HCT116 (cell line): ENCODE results near the gene PKDCC. TPM values are rescaled to one million over a fixed set of nuclear protein-coding genes. Genes with fewer than 3 reads are reported as not detected.

Experiments
- ATAC-seq: fragments of 200-7000 bp; cut with Tn5 transposase; 2 replicates; pipeline ENCODE4 v1.9.1; 2020; ENCODE audit warnings: mild to moderate bottlenecking, moderate library complexity
- BruUV-seq: library from RNA; stranded (reverse); fragments of 400-500 nt; replicated peaks from 2 replicates; lab custom pipeline; 2021; lab: Mats Ljungman, UMichigan
- CTCF ChIA-PET: fragments of 300-600 bp; sonication (Branson Sonifier 250); formaldehyde crosslinking; loops from one replicate; lab custom pipeline; 2021; ENCODE audit warnings: antibody characterized with exemption; lab: Charles Lee
- POLR2A ChIA-PET: fragments of 300-600, 350-600 bp; sonication (Branson Sonifier 250); formaldehyde crosslinking; loops from one replicate; lab custom pipeline; 2021; ENCODE audit warnings: antibody characterized with exemption; lab: Charles Lee
- RAD21 ChIA-PET, 2 experiments: fragments of 300-600 bp; sonication (Branson Sonifier 250); formaldehyde crosslinking; loops; one replicate each; lab custom pipeline; 2023; ENCODE audit warnings: low total read pairs in 2 of 2; ENCODE audit not compliant: uncharacterized antibody in 2 of 2, unreplicated experiment in 2 of 2, low non-redundant PET in 1 of 2; lab: Charles Lee
- DNase-seq: peaks from one replicate; pipeline ENCODE4 v3.0.0-alpha.2; 2010; ENCODE audit warnings: low read depth, low spot score
- H2AFZ ChIP-seq: fragments of 200-600 bp; shearing (Covaris generic), sonication (generic); 2 replicates; pipeline ENCODE4 v1.6.1; 2017; ENCODE audit warnings: low read depth, mixed run types, mixed read lengths, antibody characterized with exemption, low read length; ENCODE audit not compliant: poor library complexity, severe bottlenecking
- H3K27ac ChIP-seq: 2 replicates; pipeline ENCODE4 v1.5.1; 2012; ENCODE audit warnings: low read depth, low read length
- H3K27me3 ChIP-seq: fragments of 200-600 bp; sonication (generic); 2 replicates; pipeline ENCODE4 v1.6.1; 2016; ENCODE audit warnings: mixed run types, low read length, mixed read lengths; ENCODE audit not compliant: insufficient read depth
- H3K36me3 ChIP-seq, 2 experiments: fragments of 200-500 bp in 1 of 2; fragments of 200-600 bp in 1 of 2; sonication (Bioruptor generic) in 1 of 2; sonication (generic) in 1 of 2; 2 replicates each; pipeline versions ENCODE4 v1.5.1 to v1.6.1; 2014 to 2016; ENCODE audit warnings: low read length in 2 of 2, inconsistent platforms in 1 of 2, mixed read lengths in 1 of 2, mixed run types in 1 of 2; ENCODE audit not compliant: insufficient read depth in 2 of 2, control insufficient read depth in 1 of 2
- H3K4me1 ChIP-seq, 2 experiments: fragments of 200-600 bp in 1 of 2; sonication (generic) in 1 of 2; 2 replicates each; pipeline versions ENCODE4 v1.5.1 to v1.6.1; 2012 to 2017; ENCODE audit warnings: low read length in 2 of 2, inconsistent platforms in 1 of 2, mild to moderate bottlenecking in 1 of 2, mixed read lengths in 1 of 2, mixed run types in 1 of 2, moderate library complexity in 1 of 2; ENCODE audit not compliant: insufficient read depth in 2 of 2, control insufficient read depth in 1 of 2
- H3K4me2 ChIP-seq: fragments of 200-600 bp; sonication (generic); 2 replicates; pipeline ENCODE4 v1.6.1; 2017; ENCODE audit warnings: mixed run types, low read length, mixed read lengths
- H3K4me3 ChIP-seq, 2 experiments: fragments of 200-600 bp in 1 of 2; sonication (generic) in 1 of 2; replicated peaks in 1 of 2; 2 replicates each; pipeline ENCODE4 v1.5.1; 2011 to 2016; ENCODE audit warnings: low read length in 2 of 2, control low read depth in 1 of 2, low read depth in 1 of 2, mild to moderate bottlenecking in 1 of 2, mixed read lengths in 1 of 2, mixed run types in 1 of 2
- H3K79me2 ChIP-seq: fragments of 200-600 bp; sonication (generic); 2 replicates; pipeline ENCODE4 v1.6.1; 2017; ENCODE audit warnings: mild to moderate bottlenecking, mixed run types, low read length, moderate library complexity, mixed read lengths; ENCODE audit not compliant: insufficient read depth
- H3K9ac ChIP-seq: fragments of 200-600 bp; sonication (generic); 2 replicates; pipeline ENCODE4 v1.6.1; 2016; ENCODE audit warnings: low read length, mixed read lengths
- H3K9me2 ChIP-seq: fragments of 200-600 bp; sonication (generic), shearing (Covaris generic); 2 replicates; pipeline ENCODE4 v1.6.1; 2017; ENCODE audit warnings: mixed run types, mild to moderate bottlenecking, moderate library complexity; ENCODE audit not compliant: insufficient read depth
- H3K9me3 ChIP-seq, 2 experiments: fragments of 200-500 bp in 1 of 2; fragments of 200-600 bp in 1 of 2; sonication (Bioruptor generic) in 1 of 2; sonication (generic) in 1 of 2; 2 replicates each; pipeline ENCODE4 v1.6.1; 2014 to 2017; ENCODE audit warnings: low read length in 2 of 2, mixed read lengths in 2 of 2, inconsistent platforms in 1 of 2, low read depth in 1 of 2, mild to moderate bottlenecking in 1 of 2, mixed run types in 1 of 2, moderate library complexity in 1 of 2; ENCODE audit not compliant: control insufficient read depth in 1 of 2, insufficient read depth in 1 of 2
- H4K20me1 ChIP-seq: fragments of 200-600 bp; sonication (generic), shearing (Covaris generic); 2 replicates; pipeline ENCODE4 v1.6.1; 2017; ENCODE audit warnings: mixed run types, mild to moderate bottlenecking, moderate library complexity; ENCODE audit not compliant: insufficient read depth
- CBX3 ChIP-seq: IDR thresholded peaks from 2 replicates; pipeline ENCODE4 v1.6.1; 2012; ENCODE audit warnings: low read depth
- CEBPB ChIP-seq: IDR thresholded peaks from 2 replicates; pipeline ENCODE4 v1.6.1; 2012; ENCODE audit warnings: low read depth
- EGR1 ChIP-seq: IDR thresholded peaks from 2 replicates; pipeline ENCODE4 v1.6.1; 2012; ENCODE audit warnings: low read depth
- ELF1 ChIP-seq: IDR thresholded peaks from 2 replicates; pipeline ENCODE4 v1.6.1; 2012; ENCODE audit warnings: low read depth, borderline replicate concordance
- EZH2 ChIP-seq: fragments of 200-600 bp; sonication (generic); IDR thresholded peaks from 2 replicates; pipeline ENCODE4 v1.6.1; 2017; ENCODE audit warnings: antibody characterized with exemption, mixed run types
- EZH2phosphoT487 ChIP-seq: fragments of 200-600 bp; IDR thresholded peaks from 2 replicates; pipeline ENCODE4 v1.6.1; 2018; ENCODE audit warnings: antibody characterized with exemption, borderline replicate concordance
- FOSL1 ChIP-seq: IDR thresholded peaks from 2 replicates; pipeline ENCODE4 v1.6.1; 2012; ENCODE audit warnings: low read depth
- JUND ChIP-seq: IDR thresholded peaks from 2 replicates; pipeline ENCODE4 v1.6.1; 2012
- MAX ChIP-seq: IDR thresholded peaks from 2 replicates; pipeline ENCODE4 v1.6.1; 2012
- POLR2A ChIP-seq: IDR thresholded peaks from 2 replicates; pipeline ENCODE4 v1.7.0; 2011; ENCODE audit warnings: borderline replicate concordance; ENCODE audit not compliant: insufficient read depth, insufficient read length; ENCODE audit errors: extremely low read depth
- POLR2AphosphoS5 ChIP-seq: IDR thresholded peaks from 2 replicates; pipeline ENCODE4 v1.6.1; 2011; ENCODE audit warnings: mild to moderate bottlenecking, low read depth, low read length, moderate library complexity
- REST ChIP-seq: IDR thresholded peaks from 2 replicates; pipeline ENCODE4 v1.6.1; 2012; ENCODE audit warnings: low read depth
- SP1 ChIP-seq: IDR thresholded peaks from 2 replicates; pipeline ENCODE4 v1.6.1; 2012; ENCODE audit warnings: low read depth
- TCF7L2 ChIP-seq: IDR thresholded peaks from 2 replicates; pipeline ENCODE4 v1.7.0; 2011; ENCODE audit warnings: borderline replicate concordance, inconsistent platforms; ENCODE audit not compliant: insufficient read depth, insufficient read length; ENCODE audit errors: extremely low read depth
- YY1 ChIP-seq: IDR thresholded peaks from 2 replicates; pipeline ENCODE4 v1.6.1; 2011; ENCODE audit warnings: low read length, low read depth, moderate library complexity, mild to moderate bottlenecking; ENCODE audit not compliant: insufficient replicate concordance; ENCODE audit errors: extremely low read depth
- ZNF274 ChIP-seq: fragments of 200-500 bp; sonication (Bioruptor generic); IDR thresholded peaks from 2 replicates; pipeline ENCODE4 v1.6.1; 2014; ENCODE audit warnings: mild to moderate bottlenecking, low read depth, low read length, inconsistent platforms
- intact Hi-C: fragments of 100-400 bp; cut with micrococcal nuclease; formaldehyde crosslinking; loops from 2 replicates; pipeline ENCODE4 v1.10.0; 2022
- total RNA-seq: library from RNA; stranded (reverse); gene quantifications from one replicate; pipeline ENCODE4 v1.2.1, GENCODE V29; 2021; ENCODE audit not compliant: unreplicated experiment
- TF ChIP-seq, protein P1 (sequence below): IDR thresholded peaks from 2 replicates; pipeline ENCODE4 v1.6.1; 2011; ENCODE audit warnings: mild to moderate bottlenecking, low read length, moderate library complexity; ENCODE audit not compliant: insufficient replicate concordance; ENCODE audit errors: extremely low read depth
- TF ChIP-seq, protein P2 (sequence below): IDR thresholded peaks from 2 replicates; pipeline ENCODE4 v1.6.1; 2012

PKDCC gene
- total RNA-seq, 1 experiment from 2014 or later = 0.84 TPM

DNA sequence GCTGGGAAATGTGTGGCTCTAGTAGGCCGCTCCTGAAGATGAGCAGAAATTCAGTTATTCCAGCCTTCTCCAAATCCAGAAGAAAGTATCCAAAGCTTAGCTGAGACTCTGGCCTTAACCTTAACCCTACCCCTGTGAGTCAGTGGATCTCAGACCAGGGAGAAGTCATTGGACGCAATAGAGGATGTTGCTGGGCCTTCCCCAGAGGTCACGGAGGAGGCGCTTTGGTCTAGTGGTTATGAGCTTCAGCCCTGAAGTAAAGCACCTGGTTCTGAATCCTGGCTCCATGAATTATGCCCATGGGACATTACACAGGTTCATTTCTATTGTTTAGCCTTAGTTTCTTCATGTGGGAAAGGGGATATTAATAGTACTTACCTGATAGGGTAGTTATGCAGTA lies 24.0 kb downstream of the PKDCC start:
- no peak overlapping the region for H3K4me3 ChIP-seq
- no peaks in the 10 kb centered on the region for H3K4me1 ChIP-seq
- POLR2A ChIA-PET = no interaction called here
- no peaks in the 10 kb centered on the region for H3K36me3 ChIP-seq
- no peak for ATAC-seq
- no peaks in the 10 kb centered on the region for H3K9me2 ChIP-seq
- H3K4me2 ChIP-seq = no peak overlapping the region
- DNase-seq = no peak
- no peaks in the 10 kb centered on the region for H3K9me3 ChIP-seq
- CTCF ChIA-PET = interaction anchor here (1.2 kb wide), 1 partner anchor 218 kb away, joined by 3 read pairs; no protein-coding TSS in a partner anchor
- no peak overlapping the region for H3K27ac ChIP-seq
- no peaks in the 10 kb centered on the region for H4K20me1 ChIP-seq
- RAD21 ChIA-PET = no interaction called here
- TF ChIP-seq EZH2 (no peak), EZH2phosphoT487 (no peak), CBX3 (no peak), CEBPB (no peak), ELF1 (no peak), ZNF274 (no peak), MAX (no peak), FOSL1 (no peak), POLR2AphosphoS5 (no peak), REST (no peak), JUND (no peak), TCF7L2 (no peak), SP1 (no peak), YY1 (no peak), POLR2A (no peak), EGR1 (no peak)
- TF ChIP-seq, protein P1, sequence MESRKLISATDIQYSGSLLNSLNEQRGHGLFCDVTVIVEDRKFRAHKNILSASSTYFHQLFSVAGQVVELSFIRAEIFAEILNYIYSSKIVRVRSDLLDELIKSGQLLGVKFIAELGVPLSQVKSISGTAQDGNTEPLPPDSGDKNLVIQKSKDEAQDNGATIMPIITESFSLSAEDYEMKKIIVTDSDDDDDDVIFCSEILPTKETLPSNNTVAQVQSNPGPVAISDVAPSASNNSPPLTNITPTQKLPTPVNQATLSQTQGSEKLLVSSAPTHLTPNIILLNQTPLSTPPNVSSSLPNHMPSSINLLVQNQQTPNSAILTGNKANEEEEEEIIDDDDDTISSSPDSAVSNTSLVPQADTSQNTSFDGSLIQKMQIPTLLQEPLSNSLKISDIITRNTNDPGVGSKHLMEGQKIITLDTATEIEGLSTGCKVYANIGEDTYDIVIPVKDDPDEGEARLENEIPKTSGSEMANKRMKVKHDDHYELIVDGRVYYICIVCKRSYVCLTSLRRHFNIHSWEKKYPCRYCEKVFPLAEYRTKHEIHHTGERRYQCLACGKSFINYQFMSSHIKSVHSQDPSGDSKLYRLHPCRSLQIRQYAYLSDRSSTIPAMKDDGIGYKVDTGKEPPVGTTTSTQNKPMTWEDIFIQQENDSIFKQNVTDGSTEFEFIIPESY = no peak
- TF ChIP-seq, protein P2, sequence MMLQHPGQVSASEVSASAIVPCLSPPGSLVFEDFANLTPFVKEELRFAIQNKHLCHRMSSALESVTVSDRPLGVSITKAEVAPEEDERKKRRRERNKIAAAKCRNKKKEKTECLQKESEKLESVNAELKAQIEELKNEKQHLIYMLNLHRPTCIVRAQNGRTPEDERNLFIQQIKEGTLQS = no peak
- intact Hi-C loops = no loop called here
- peaks cover 23% of the 10 kb centered on the region; the same call in 1 of the 2 replicates for H3K27me3 ChIP-seq
- H3K9ac ChIP-seq = no peak overlapping the region
- no peaks in the 10 kb centered on the region for H3K79me2 ChIP-seq
- no TSS peak for BruUV-seq
- no peak overlapping the region for H2AFZ ChIP-seq
